GM20000 (cell line): Measurements from ENCODE around the gene ITPR2.
"Not testable (repeated sequence)": the region's sequence is repeated elsewhere in the genome, so short reads cannot be mapped to it uniquely, and the experiment has no call there.

Experiments
- DNase-seq: peaks from one replicate; pipeline ENCODE4 v3.0.0; 2012; ENCODE audit warnings: low spot score
- TF ChIP-seq, protein P1 (sequence below): IDR thresholded peaks from 2 replicates; pipeline ENCODE4 v1.5.1; 2012; ENCODE audit warnings: mild to moderate bottlenecking, control low read depth; ENCODE audit errors: extremely low read depth, missing control alignments

Gene ITPR2

GRCh38 chr12:26520109-26520508, 312.9 kb downstream of the ITPR2 start:
- DNase-seq, result no peak
- TF ChIP-seq, protein P1, sequence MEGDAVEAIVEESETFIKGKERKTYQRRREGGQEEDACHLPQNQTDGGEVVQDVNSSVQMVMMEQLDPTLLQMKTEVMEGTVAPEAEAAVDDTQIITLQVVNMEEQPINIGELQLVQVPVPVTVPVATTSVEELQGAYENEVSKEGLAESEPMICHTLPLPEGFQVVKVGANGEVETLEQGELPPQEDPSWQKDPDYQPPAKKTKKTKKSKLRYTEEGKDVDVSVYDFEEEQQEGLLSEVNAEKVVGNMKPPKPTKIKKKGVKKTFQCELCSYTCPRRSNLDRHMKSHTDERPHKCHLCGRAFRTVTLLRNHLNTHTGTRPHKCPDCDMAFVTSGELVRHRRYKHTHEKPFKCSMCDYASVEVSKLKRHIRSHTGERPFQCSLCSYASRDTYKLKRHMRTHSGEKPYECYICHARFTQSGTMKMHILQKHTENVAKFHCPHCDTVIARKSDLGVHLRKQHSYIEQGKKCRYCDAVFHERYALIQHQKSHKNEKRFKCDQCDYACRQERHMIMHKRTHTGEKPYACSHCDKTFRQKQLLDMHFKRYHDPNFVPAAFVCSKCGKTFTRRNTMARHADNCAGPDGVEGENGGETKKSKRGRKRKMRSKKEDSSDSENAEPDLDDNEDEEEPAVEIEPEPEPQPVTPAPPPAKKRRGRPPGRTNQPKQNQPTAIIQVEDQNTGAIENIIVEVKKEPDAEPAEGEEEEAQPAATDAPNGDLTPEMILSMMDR, result no peak

- TF ChIP-seq, protein P1, result no peak
- no peak for DNase-seq
Observed at GRCh38 chr12:26519462-26519861, 313.5 kb downstream of the ITPR2 start.

DNA sequence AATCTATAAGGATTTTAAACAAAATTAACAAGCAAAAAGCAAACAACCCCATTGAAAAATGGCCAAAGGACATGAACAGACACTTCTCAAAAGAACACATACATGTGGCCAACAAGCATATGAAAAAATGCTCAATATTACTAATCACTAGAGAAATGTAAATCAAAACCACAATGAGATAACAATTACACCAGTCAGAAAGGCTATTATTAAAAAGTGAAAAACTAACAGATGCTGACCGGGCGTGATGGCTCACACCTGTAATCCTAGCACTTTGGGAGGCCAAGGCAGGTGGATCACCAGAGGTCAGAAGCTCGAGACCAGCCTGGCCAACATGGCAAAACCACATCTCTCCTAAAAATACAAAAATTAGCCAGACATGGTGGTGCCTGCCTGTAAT, 315.7 kb downstream of the ITPR2 start:
- DNase-seq, result not testable (repeated sequence)

DNA sequence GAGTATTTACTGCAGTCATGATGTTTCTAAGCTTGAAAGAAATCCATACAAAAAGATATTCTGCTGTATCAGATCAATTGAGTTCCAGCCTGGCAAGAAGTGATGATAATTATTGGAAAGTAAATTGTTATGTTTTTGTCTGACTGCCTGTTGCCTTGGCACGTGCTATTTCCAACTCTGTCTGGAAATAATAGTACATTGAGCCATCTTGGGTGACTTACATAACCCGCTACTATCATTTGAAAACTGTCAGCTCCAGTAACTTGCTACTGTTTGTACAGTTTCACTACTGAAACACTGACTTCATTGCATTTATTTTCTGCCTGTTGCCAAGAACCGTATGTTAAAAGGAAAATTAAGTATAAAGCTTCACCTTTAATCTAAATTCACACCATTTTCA, 318.6 kb downstream of the ITPR2 start:
- DNase-seq, result no peak
- TF ChIP-seq, protein P1, result no peak

- TF ChIP-seq, protein P1, result no peak
- DNase-seq, result no peak
Observed at GRCh38 chr12:26513363-26514043, 319.5 kb downstream of the ITPR2 start.

- TF ChIP-seq, protein P1, result no peak
- DNase-seq, result no peak
Observed at GRCh38 chr12:26512213-26512612, 320.8 kb downstream of the ITPR2 start.

DNA sequence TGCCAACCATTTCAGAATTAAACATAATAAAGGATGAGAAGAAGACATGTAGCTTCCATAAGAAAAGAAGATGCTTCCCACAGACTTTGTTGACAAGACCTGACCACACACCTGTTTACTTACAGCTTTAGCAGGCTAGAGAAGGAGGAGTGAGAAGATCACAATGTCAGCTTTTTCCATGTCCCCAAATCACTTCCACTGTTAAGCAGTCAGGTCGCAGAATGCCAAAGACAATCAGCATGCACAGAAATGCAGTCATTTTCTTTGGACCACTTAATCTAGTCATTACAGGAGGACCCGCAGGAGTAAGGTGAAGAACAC, 322.7 kb downstream of the ITPR2 start:
- no peak for DNase-seq
- TF ChIP-seq, protein P1, result no peak

DNA sequence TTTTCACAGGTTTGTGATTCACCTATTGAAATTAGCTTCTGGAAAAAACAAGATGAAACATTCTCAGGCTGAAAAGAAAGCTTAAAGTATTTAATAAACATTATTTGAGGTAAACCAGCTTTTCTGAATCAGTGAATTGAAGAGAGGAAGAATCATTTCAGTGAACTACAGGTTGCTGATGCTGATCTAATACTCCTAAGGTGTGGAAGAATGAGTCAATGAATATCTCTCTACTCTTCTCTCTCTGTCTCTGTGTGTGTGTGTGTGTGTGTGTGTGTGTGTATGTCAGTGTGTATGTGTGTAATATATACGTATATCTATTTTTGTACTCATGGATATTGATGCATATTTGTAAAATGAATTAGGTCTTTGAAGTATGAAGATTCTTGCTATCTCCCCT, 325.4 kb downstream of the ITPR2 start:
- no peak for DNase-seq
- TF ChIP-seq, protein P1, result no peak
